Liver (tissue), 9 donors: ENCODE data around the gene TEP1. TPM values are rescaled to one million over a fixed set of nuclear protein-coding genes. Genes with fewer than 3 reads are reported as not detected.
A peak's percentile ranks its signal among the peaks of the same experiment; 100 is the strongest.

ENCODE experiments used
- DNase-seq: peaks from one replicate; pipeline ENCODE4 v3.0.0-alpha.2; 2017; ENCODE audit warnings: low spot score
- H3K27ac ChIP-seq, 2 donors: one replicate each; pipeline ENCODE4 v1.7.0; 2013; ENCODE audit warnings: inconsistent platforms in 2 of 2, low read length in 2 of 2, control low read depth in 1 of 2, low read depth in 1 of 2, mild to moderate bottlenecking in 1 of 2
- H3K27me3 ChIP-seq, 4 donors: one replicate each; pipeline versions ENCODE4 v1.6.1 to v1.7.0; 2013; ENCODE audit warnings: low read length in 3 of 4, inconsistent platforms in 1 of 4, mild to moderate bottlenecking in 1 of 4, moderate library complexity in 1 of 4; ENCODE audit not compliant: control insufficient read depth in 4 of 4, insufficient read depth in 4 of 4
- H3K36me3 ChIP-seq, 4 donors: one replicate each; pipeline versions ENCODE4 v1.6.1 to v1.7.0; 2013; ENCODE audit warnings: low read length in 3 of 4, mild to moderate bottlenecking in 3 of 4, low read depth in 1 of 4, moderate library complexity in 1 of 4; ENCODE audit not compliant: control insufficient read depth in 4 of 4, insufficient read depth in 3 of 4
- H3K4me1 ChIP-seq, 4 donors: one replicate each; pipeline versions ENCODE4 v1.6.1 to v1.7.0; 2013; ENCODE audit warnings: low read length in 3 of 4, mild to moderate bottlenecking in 3 of 4, moderate library complexity in 1 of 4; ENCODE audit not compliant: control insufficient read depth in 4 of 4, insufficient read depth in 4 of 4
- H3K4me3 ChIP-seq, 3 donors: one replicate each; pipeline versions ENCODE4 v1.6.1 to v1.7.0; 2013; ENCODE audit warnings: low read length in 3 of 3, control low read depth in 1 of 3, low read depth in 1 of 3, mild to moderate bottlenecking in 1 of 3
- H3K9ac ChIP-seq, 2 donors: one replicate each; pipeline ENCODE4 v1.7.0; 2013; ENCODE audit warnings: low read length in 2 of 2, mild to moderate bottlenecking in 2 of 2, moderate library complexity in 2 of 2, control low read depth in 1 of 2, low read depth in 1 of 2
- H3K9me3 ChIP-seq, 4 donors: one replicate each; pipeline versions ENCODE4 v1.6.1 to v1.7.0; 2013; ENCODE audit warnings: low read length in 3 of 4; ENCODE audit not compliant: control insufficient read depth in 4 of 4
- FOXA2 ChIP-seq: IDR thresholded peaks from 2 replicates; pipeline ENCODE4 v1.6.1; 2016; ENCODE audit warnings: antibody characterized with exemption
- GABPA ChIP-seq, 2 donors: IDR thresholded peaks in 1 of 2; conservative IDR thresholded peaks in 1 of 2; 2 replicates each; pipeline ENCODE4 v1.6.1; 2016; ENCODE audit warnings: antibody characterized with exemption in 2 of 2, mild to moderate bottlenecking in 1 of 2, moderate library complexity in 1 of 2
- HNF4A ChIP-seq, 2 donors: conservative IDR thresholded peaks; 2 replicates each; pipeline ENCODE4 v1.6.1; 2016; ENCODE audit warnings: antibody characterized with exemption in 2 of 2, mild to moderate bottlenecking in 2 of 2
- HNF4G ChIP-seq: IDR thresholded peaks from 2 replicates; pipeline ENCODE4 v1.6.1; 2016; ENCODE audit warnings: antibody characterized with exemption
- SP1 ChIP-seq: IDR thresholded peaks from 2 replicates; pipeline ENCODE4 v1.6.1; 2018; ENCODE audit warnings: antibody characterized with exemption, mild to moderate bottlenecking
- TAF1 ChIP-seq: conservative IDR thresholded peaks from 2 replicates; pipeline ENCODE4 v1.6.1; 2016; ENCODE audit warnings: antibody characterized with exemption, mild to moderate bottlenecking
- WGBS: extraction: QIAGEN DNeasy Blood & Tissue Kit; methylation state at CpG from one replicate; pipeline ENCODE4 v1.1.7; 2013; 5-methylcytosine and 5-hydroxymethylcytosine counted together
- polyA plus RNA-seq, 2 donors: library from polyadenylated mRNA; stranded (reverse) in 1 of 2; unstranded in 1 of 2; fragments of 200-250 nt in 1 of 2; fragments of >200 nt in 1 of 2; fragmentation: Nextera tagmentation in 1 of 2; extraction: Ambion mirVana in 1 of 2; gene quantifications; one replicate each; pipeline versions ENCODE4 v1.2.1 to v1.2.3, GENCODE V29; 2013 to 2015
- total RNA-seq, 2 donors: library from RNA; depleted of rRNA; stranded (reverse); fragments of >200 nt; gene quantifications; one replicate each; pipeline ENCODE4 v1.2.3, GENCODE V29; 2014
- TF ChIP-seq, protein P1 (sequence below): IDR thresholded peaks from 2 replicates; pipeline ENCODE4 v1.6.1; 2016; ENCODE audit warnings: antibody characterized with exemption
- TF ChIP-seq, protein P2 (sequence below): fragments of 150-350 bp; IDR thresholded peaks from 2 replicates; pipeline ENCODE4 v1.5.1; 2017; ENCODE audit warnings: improper control_type of control experiment, low read depth, low read length; ENCODE audit not compliant: missing input control
- TF ChIP-seq, protein P3 (sequence below): IDR thresholded peaks from 2 replicates; pipeline ENCODE4 v1.6.1; 2016; ENCODE audit warnings: antibody characterized with exemption
- TF ChIP-seq, protein P4 (sequence below): IDR thresholded peaks from 2 replicates; pipeline ENCODE4 v1.6.1; 2016; ENCODE audit warnings: antibody characterized with exemption, mild to moderate bottlenecking
- donor health status: healthy.
- donor health status: healthy.
- donor health status: healthy.
- donor health status: healthy.
- donor health status: healthy.

The TEP1 gene
- total and polyA plus RNA-seq, 4 donors = 3.9 to 20.7 (median 7.6) TPM

DNA sequence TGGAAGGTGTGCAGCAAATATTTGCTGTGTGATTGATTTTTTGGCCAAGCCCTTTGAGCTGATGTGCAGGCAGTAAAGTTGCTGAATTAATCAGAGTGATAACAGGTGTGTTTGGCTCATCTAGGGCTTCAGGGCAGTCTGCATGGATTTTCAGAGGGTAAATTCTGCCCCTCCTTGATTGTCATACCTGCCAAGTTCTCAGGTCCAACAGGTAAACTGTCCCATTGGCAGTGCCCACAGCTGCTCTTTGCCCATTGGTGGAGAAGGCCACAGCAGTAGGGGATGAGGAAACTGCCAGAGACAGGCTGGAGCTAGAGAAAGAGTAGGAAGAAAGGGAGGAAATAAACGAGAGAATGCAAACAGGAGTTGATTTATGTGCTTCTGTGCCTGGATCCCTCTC lies 33.6 kb downstream of the TEP1 start:
- TF ChIP-seq SP1 = no peak
- Histone ChIP-seq H3K27me3 (no peaks in the 10 kb centered on the region), H3K27ac (no peak overlapping the region), H3K4me1 (peaks cover 0 to 10% (median 8%) of the 10 kb centered on the region in 4 donors), H3K4me3 (no peak overlapping the region), H3K9me3 (no peaks in the 10 kb centered on the region), H3K9ac (no peak overlapping the region), H3K36me3 (peaks cover 22 to 86% (median 47%) of the 10 kb centered on the region in 4 donors)
- no peak for DNase-seq
- WGBS = 26% methylated on average over 1 of the region's 1 CpG

DNA sequence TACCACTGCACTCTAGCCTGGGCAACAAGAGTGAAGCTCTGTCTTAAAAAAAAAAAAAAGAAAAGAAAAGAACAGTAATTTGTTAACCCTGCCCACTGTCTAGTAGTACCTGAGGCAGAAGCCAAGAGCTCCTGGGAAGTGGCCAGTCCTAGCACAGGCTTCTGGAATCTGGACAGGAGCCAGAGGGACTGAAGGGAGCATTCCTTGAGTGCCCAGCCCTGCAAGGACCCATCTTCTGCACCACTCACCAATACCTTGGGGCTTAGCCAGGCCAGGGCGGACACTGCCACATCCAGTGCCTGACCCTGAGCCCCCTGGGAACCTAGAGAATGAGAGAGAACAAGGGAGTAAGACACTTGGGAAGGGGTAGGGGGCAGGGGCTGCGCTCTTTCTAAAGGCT lies 36.1 kb downstream of the TEP1 start:
- WGBS = 97% methylated on average over 2 of the region's 2 CpGs
- no peak for DNase-seq
- H3K4me3 ChIP-seq = no peak overlapping the region
- no peak for TF ChIP-seq TAF1
- TF ChIP-seq, protein P1, sequence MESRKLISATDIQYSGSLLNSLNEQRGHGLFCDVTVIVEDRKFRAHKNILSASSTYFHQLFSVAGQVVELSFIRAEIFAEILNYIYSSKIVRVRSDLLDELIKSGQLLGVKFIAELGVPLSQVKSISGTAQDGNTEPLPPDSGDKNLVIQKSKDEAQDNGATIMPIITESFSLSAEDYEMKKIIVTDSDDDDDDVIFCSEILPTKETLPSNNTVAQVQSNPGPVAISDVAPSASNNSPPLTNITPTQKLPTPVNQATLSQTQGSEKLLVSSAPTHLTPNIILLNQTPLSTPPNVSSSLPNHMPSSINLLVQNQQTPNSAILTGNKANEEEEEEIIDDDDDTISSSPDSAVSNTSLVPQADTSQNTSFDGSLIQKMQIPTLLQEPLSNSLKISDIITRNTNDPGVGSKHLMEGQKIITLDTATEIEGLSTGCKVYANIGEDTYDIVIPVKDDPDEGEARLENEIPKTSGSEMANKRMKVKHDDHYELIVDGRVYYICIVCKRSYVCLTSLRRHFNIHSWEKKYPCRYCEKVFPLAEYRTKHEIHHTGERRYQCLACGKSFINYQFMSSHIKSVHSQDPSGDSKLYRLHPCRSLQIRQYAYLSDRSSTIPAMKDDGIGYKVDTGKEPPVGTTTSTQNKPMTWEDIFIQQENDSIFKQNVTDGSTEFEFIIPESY = no peak
- TF ChIP-seq HNF4G = no peak
- TF ChIP-seq, protein P2, sequence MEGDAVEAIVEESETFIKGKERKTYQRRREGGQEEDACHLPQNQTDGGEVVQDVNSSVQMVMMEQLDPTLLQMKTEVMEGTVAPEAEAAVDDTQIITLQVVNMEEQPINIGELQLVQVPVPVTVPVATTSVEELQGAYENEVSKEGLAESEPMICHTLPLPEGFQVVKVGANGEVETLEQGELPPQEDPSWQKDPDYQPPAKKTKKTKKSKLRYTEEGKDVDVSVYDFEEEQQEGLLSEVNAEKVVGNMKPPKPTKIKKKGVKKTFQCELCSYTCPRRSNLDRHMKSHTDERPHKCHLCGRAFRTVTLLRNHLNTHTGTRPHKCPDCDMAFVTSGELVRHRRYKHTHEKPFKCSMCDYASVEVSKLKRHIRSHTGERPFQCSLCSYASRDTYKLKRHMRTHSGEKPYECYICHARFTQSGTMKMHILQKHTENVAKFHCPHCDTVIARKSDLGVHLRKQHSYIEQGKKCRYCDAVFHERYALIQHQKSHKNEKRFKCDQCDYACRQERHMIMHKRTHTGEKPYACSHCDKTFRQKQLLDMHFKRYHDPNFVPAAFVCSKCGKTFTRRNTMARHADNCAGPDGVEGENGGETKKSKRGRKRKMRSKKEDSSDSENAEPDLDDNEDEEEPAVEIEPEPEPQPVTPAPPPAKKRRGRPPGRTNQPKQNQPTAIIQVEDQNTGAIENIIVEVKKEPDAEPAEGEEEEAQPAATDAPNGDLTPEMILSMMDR = no peak
- peaks cover 0 to 10% (median 8%) of the 10 kb centered on the region in 4 donors for H3K4me1 ChIP-seq
- no peak overlapping the region for H3K9ac ChIP-seq
- no peaks in the 10 kb centered on the region for H3K27me3 ChIP-seq
- H3K9me3 ChIP-seq = no peaks in the 10 kb centered on the region
- H3K27ac ChIP-seq = no peak overlapping the region
- peaks cover 24 to 85% (median 51%) of the 10 kb centered on the region in 4 donors for H3K36me3 ChIP-seq

DNA sequence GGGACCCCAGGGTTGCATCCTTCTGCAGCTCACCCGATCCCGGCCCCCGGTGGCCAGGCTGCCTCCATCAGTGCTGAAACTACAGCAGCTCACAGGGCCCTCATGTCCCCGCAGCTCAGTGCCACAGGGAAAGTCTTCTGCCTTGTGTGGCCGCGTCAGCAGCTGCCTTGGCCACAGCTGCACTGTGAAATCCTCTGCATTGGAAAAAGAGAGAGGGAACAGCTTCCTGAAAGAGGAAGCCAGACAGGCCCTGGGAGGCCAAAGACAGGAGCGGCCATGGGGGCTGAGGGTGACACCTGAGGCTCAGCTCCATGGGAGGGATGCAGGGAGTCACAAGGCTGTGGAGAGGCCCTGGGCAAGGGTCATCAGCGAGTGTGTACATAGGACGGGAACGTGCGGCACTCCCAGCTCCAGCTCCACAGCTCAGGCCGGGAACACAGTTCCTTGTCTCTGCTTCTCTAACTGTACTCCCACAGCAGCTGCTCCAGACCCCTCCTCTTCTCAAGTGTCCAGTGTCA lies 37.2 kb downstream of the TEP1 start:
- DNase-seq = peak; percentile 48
- peaks cover 0 to 10% (median 8%) of the 10 kb centered on the region in 4 donors for H3K4me1 ChIP-seq
- WGBS = 66% methylated on average over 12 of the region's 12 CpGs
- TF ChIP-seq FOXA2 (peak; percentile 13), HNF4A (conservative IDR thresholded peaks at IDR 0.05) (peak in 1 of 2 donors; percentile 13), GABPA (IDR thresholded peaks at IDR 0.05 in 1 of 2, conservative IDR thresholded peaks at IDR 0.05 in 1 of 2) (no peak)
- H3K9ac ChIP-seq = no peak overlapping the region
- H3K4me3 ChIP-seq = no peak overlapping the region
- H3K9me3 ChIP-seq = no peaks in the 10 kb centered on the region
- H3K36me3 ChIP-seq = peaks cover 19 to 85% (median 51%) of the 10 kb centered on the region in 4 donors
- no peak overlapping the region for H3K27ac ChIP-seq
- H3K27me3 ChIP-seq = no peaks in the 10 kb centered on the region

DNA sequence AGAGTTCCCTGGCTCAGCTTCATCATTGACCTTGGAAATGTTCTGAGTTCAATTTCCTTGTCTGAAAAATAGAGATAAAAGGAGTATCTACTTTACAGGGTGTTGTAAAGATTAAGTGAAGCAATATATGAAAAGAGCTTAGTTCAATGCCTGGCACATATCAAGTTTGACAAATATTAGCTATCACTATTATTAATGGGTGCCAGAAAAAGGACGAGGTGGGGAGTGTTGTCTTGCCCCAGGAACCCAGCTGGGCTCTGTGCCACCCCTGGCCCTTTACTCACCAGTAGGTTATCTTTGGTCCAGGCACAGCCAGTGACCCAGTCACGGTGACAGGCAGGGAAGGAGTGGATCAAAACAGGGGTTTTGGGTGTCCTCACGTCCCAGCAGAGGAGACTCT lies 37.8 kb downstream of the TEP1 start:
- no peak overlapping the region for H3K4me3 ChIP-seq
- no peak for DNase-seq
- TF ChIP-seq HNF4A (conservative IDR thresholded peaks at IDR 0.05) = no peak
- TF ChIP-seq, protein P3, sequence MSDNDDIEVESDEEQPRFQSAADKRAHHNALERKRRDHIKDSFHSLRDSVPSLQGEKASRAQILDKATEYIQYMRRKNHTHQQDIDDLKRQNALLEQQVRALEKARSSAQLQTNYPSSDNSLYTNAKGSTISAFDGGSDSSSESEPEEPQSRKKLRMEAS = no peak
- TF ChIP-seq, protein P4, sequence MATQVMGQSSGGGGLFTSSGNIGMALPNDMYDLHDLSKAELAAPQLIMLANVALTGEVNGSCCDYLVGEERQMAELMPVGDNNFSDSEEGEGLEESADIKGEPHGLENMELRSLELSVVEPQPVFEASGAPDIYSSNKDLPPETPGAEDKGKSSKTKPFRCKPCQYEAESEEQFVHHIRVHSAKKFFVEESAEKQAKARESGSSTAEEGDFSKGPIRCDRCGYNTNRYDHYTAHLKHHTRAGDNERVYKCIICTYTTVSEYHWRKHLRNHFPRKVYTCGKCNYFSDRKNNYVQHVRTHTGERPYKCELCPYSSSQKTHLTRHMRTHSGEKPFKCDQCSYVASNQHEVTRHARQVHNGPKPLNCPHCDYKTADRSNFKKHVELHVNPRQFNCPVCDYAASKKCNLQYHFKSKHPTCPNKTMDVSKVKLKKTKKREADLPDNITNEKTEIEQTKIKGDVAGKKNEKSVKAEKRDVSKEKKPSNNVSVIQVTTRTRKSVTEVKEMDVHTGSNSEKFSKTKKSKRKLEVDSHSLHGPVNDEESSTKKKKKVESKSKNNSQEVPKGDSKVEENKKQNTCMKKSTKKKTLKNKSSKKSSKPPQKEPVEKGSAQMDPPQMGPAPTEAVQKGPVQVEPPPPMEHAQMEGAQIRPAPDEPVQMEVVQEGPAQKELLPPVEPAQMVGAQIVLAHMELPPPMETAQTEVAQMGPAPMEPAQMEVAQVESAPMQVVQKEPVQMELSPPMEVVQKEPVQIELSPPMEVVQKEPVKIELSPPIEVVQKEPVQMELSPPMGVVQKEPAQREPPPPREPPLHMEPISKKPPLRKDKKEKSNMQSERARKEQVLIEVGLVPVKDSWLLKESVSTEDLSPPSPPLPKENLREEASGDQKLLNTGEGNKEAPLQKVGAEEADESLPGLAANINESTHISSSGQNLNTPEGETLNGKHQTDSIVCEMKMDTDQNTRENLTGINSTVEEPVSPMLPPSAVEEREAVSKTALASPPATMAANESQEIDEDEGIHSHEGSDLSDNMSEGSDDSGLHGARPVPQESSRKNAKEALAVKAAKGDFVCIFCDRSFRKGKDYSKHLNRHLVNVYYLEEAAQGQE = no peak

More for the DNA sequence above, 37.8 kb downstream of the TEP1 start:
- Histone ChIP-seq H3K36me3 (peaks cover 19 to 87% (median 56%) of the 10 kb centered on the region in 4 donors), H3K27ac (no peak overlapping the region), H3K9me3 (no peaks in the 10 kb centered on the region), H3K4me1 (peaks cover 0 to 10% (median 8%) of the 10 kb centered on the region in 4 donors), H3K9ac (no peak overlapping the region), H3K27me3 (no peaks in the 10 kb centered on the region)
- WGBS = 46% methylated on average over 3 of the region's 3 CpGs
